Measurements from ENCODE around the gene ACTL8.

ACTL8 gene

DNA sequence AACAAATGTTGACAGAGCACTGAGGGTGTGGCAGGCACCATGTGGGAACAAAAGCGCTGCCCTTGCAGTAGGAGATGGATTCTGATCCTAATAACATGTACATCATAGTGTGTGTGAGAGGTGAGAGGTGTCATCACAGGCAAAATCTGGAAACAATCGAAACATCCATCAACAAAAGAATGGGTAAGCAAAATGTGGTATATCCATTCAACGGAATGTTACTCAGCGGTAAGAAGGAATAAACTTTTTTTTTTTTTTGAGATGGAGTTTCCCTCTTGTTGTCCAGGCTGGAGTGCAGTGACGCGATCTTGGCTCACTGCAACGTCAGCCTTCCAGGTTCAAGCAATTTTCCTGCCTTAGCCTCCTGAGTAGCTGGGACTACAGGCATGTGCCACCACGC, 112.3 kb downstream of the ACTL8 start:
- DNase-seq (ENCODE audit: low spot score in 2 of 2) (no peak), ATAC-seq (replicated peaks; ENCODE audit: extremely low read depth, poor library complexity, severe bottlenecking) (no peak)
- H3K4me1 Mint-ChIP-seq: no peaks in the 10 kb centered on the region
- H3K36me3 Mint-ChIP-seq (ENCODE audit: insufficient read depth): no peaks in the 10 kb centered on the region
- no peaks in the 10 kb centered on the region for H3K9me3 Mint-ChIP-seq
- no peak overlapping the region for H3K27ac Mint-ChIP-seq (ENCODE audit: low read depth)
- H3K4me3 Mint-ChIP-seq: no peak overlapping the region
- H3K27me3 Mint-ChIP-seq: peaks cover 18% of the 10 kb centered on the region

- no peak overlapping the region for H3K27ac Mint-ChIP-seq (ENCODE audit: low read depth)
Observed at GRCh38 chr1:17869815-17870214, 114.7 kb downstream of the ACTL8 start.

GRCh38 chr1:17870679-17871078, 115.5 kb downstream of the ACTL8 start:
- H3K9me3 Mint-ChIP-seq: no peaks in the 10 kb centered on the region
- no peaks in the 10 kb centered on the region for H3K4me1 Mint-ChIP-seq
- H3K36me3 Mint-ChIP-seq (ENCODE audit: insufficient read depth): no peaks in the 10 kb centered on the region
- no peak for ATAC-seq (replicated peaks; ENCODE audit: extremely low read depth, poor library complexity, severe bottlenecking)
- no peak for DNase-seq (ENCODE audit: low spot score in 2 of 2)
- H3K27ac Mint-ChIP-seq (ENCODE audit: low read depth): no peak overlapping the region
- no peak overlapping the region for H3K4me3 Mint-ChIP-seq
- H3K27me3 Mint-ChIP-seq: peaks cover 25% of the 10 kb centered on the region

More at GRCh38 chr1:17869815-17870214, 114.7 kb downstream of the ACTL8 start:
- Mint-ChIP-seq H3K27me3 (peaks cover 18% of the 10 kb centered on the region), H3K9me3 (no peaks in the 10 kb centered on the region), H3K4me3 (no peak overlapping the region), H3K36me3 (ENCODE audit: insufficient read depth) (no peaks in the 10 kb centered on the region), H3K4me1 (no peaks in the 10 kb centered on the region)
- ATAC-seq (replicated peaks; ENCODE audit: extremely low read depth, poor library complexity, severe bottlenecking): no peak
- no peak for DNase-seq (ENCODE audit: low spot score in 2 of 2)

DNA sequence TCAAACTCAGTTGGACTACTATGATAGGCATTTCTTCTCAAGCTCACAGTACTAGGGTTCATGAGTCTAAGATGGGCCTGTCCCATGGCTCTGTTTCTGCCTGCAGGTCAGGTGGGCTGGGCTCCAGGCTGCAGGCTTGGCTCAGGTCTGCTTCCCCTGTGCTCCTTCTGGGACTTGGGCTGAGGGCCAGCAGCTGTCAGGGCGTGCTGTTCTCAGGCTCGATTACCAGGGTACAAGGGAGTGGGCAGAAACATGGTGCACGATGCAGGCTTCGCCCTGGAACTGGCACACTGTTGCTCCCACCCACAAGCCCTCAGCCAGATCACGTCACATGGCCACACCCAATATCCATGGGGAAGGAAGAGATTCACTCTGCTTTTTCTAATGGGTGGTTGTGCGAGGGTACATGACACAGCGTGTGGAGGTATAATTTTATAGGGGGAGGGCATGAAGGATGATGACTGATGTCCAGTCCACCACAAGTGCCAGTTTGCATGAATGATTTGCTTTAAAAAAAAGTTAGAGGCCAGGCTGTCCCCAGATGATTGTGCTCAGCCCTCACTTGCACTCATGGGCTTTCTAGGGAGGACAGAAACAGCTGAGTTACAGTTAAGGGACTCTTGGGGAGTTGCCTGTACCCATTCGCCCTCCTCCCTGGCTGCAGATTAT, 118.0 kb downstream of the ACTL8 start:
- Mint-ChIP-seq H3K27ac (ENCODE audit: low read depth) (no peak overlapping the region), H3K4me3 (no peak overlapping the region), H3K36me3 (ENCODE audit: insufficient read depth) (no peaks in the 10 kb centered on the region), H3K4me1 (no peaks in the 10 kb centered on the region), H3K9me3 (no peaks in the 10 kb centered on the region), H3K27me3 (peaks cover 22% of the 10 kb centered on the region)
- ATAC-seq (replicated peaks; ENCODE audit: extremely low read depth, poor library complexity, severe bottlenecking): no peak
- no peak for DNase-seq (ENCODE audit: low spot score in 2 of 2)

DNA sequence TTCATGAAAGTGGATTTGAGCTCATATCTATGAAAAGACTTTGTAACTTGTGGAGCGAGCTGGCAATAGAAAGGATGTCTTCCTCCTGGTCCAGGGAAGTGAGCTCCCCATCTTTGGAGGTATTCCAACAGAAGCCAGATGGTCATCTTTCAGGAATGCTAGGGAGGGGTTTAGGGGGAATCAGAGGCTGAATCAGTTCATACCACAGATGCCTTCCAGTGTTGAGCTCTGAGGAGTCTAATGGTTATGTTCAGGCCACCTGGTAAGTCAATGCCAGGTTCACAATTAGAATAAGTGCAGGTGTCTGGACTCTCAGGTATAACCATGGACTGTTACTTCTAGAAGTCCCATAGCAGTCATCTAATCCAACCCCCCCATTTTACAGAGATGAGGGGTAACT, 119.1 kb downstream of the ACTL8 start:
- no peak for DNase-seq (ENCODE audit: low spot score in 2 of 2)
- peaks cover 23% of the 10 kb centered on the region for H3K27me3 Mint-ChIP-seq
- H3K36me3 Mint-ChIP-seq (ENCODE audit: insufficient read depth): no peaks in the 10 kb centered on the region
- no peak overlapping the region for H3K27ac Mint-ChIP-seq (ENCODE audit: low read depth)
- H3K4me3 Mint-ChIP-seq: no peak overlapping the region
- H3K9me3 Mint-ChIP-seq: no peaks in the 10 kb centered on the region
- no peak for ATAC-seq (replicated peaks; ENCODE audit: extremely low read depth, poor library complexity, severe bottlenecking)
- H3K4me1 Mint-ChIP-seq: no peaks in the 10 kb centered on the region

GRCh38 chr1:17874710-17875109, 119.6 kb downstream of the ACTL8 start:
- ATAC-seq (replicated peaks; ENCODE audit: extremely low read depth, poor library complexity, severe bottlenecking) (no peak), DNase-seq (ENCODE audit: low spot score in 2 of 2) (no peak)
- Mint-ChIP-seq H3K36me3 (ENCODE audit: insufficient read depth) (no peaks in the 10 kb centered on the region), H3K27me3 (peaks cover 28% of the 10 kb centered on the region), H3K27ac (ENCODE audit: low read depth) (no peak overlapping the region), H3K9me3 (no peaks in the 10 kb centered on the region), H3K4me1 (no peaks in the 10 kb centered on the region), H3K4me3 (no peak overlapping the region)

- Mint-ChIP-seq H3K4me1 (no peaks in the 10 kb centered on the region), H3K27ac (ENCODE audit: low read depth) (no peak overlapping the region), H3K4me3 (no peak overlapping the region), H3K36me3 (ENCODE audit: insufficient read depth) (no peaks in the 10 kb centered on the region), H3K27me3 (peaks cover 34% of the 10 kb centered on the region), H3K9me3 (no peaks in the 10 kb centered on the region)
- DNase-seq (ENCODE audit: low spot score in 2 of 2) (no peak), ATAC-seq (replicated peaks; ENCODE audit: extremely low read depth, poor library complexity, severe bottlenecking) (no peak)
Observed at GRCh38 chr1:17875171-17875881, 120.2 kb downstream of the ACTL8 start.

DNA sequence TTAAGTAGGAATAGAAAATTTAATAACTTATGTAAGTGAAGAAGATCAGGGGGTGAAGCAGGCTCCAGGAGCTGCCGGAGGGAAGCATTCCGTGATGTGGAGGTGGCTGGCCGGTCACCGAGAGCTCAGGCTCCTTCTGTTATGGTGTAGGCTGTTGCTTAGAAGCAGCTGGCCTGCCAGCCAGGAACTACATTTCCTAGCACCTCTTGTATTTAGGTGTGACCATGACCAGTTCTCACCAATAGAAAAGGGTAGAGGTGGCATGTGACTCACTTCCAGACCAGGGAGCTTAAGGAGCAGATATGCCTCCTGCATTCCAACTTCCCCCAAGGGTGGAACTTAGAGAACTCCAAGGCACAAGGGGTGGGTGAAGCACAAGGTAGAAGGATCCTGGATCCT, 120.7 kb downstream of the ACTL8 start:
- Mint-ChIP-seq H3K27ac (ENCODE audit: low read depth) (no peak overlapping the region), H3K4me1 (no peaks in the 10 kb centered on the region), H3K9me3 (no peaks in the 10 kb centered on the region), H3K27me3 (peaks cover 36% of the 10 kb centered on the region), H3K36me3 (ENCODE audit: insufficient read depth) (no peaks in the 10 kb centered on the region), H3K4me3 (no peak overlapping the region)
- DNase-seq (ENCODE audit: low spot score in 2 of 2) (no peak), ATAC-seq (replicated peaks; ENCODE audit: extremely low read depth, poor library complexity, severe bottlenecking) (no peak)

Data from central memory CD8-positive, alpha-beta T cell (primary cell).